GM13977 (cell line): ENCODE measurements around the gene TANK.
"Not testable (repeated sequence)": the region's sequence is repeated elsewhere in the genome, so short reads cannot be mapped to it uniquely, and the experiment has no call there.

Experiments used
- DNase-seq: peaks from one replicate; pipeline ENCODE4 v3.0.0; 2012; ENCODE audit warnings: low spot score
- CTCF ChIP-seq: IDR thresholded peaks from 2 replicates; pipeline ENCODE4 v1.5.1; 2012; ENCODE audit warnings: mild to moderate bottlenecking, control low read depth; ENCODE audit not compliant: insufficient read depth; ENCODE audit errors: extremely low read depth, missing control alignments
- in situ Hi-C: fragments of 300-500 bp; cut with MboI; formaldehyde crosslinking; loops from one replicate; pipeline ENCODE4 v1.12.0; 2022; ENCODE audit warnings: low sequenced_read_pairs, low pct_unique_long_range_greater_than_20kb, mixed read lengths, inconsistent platforms; ENCODE audit not compliant: unreplicated experiment

TANK gene

GRCh38 chr2:161170958-161171932, 11.0 kb downstream of the TANK start:
- no peak for TF ChIP-seq CTCF
- DNase-seq: no peak
- in situ Hi-C loops: no loop called here

GRCh38 chr2:161172901-161173540, 12.8 kb downstream of the TANK start:
- in situ Hi-C loops: no loop called here
- TF ChIP-seq CTCF: no peak

GRCh38 chr2:161173541-161174194, 13.4 kb downstream of the TANK start:
- in situ Hi-C loops: no loop called here
- DNase-seq: no peak
- no peak for TF ChIP-seq CTCF

More at GRCh38 chr2:161172901-161173540, 12.8 kb downstream of the TANK start:
- DNase-seq: no peak

GRCh38 chr2:161177969-161178368, 17.7 kb downstream of the TANK start:
- TF ChIP-seq CTCF: no peak
- no peak for DNase-seq
- in situ Hi-C loops: no loop called here

GRCh38 chr2:161178756-161179155, 18.5 kb downstream of the TANK start:
- no peak for DNase-seq
- in situ Hi-C loops: no loop called here
- TF ChIP-seq CTCF: no peak

- in situ Hi-C loops: no loop called here
- DNase-seq: no peak
- no peak for TF ChIP-seq CTCF
Measured at GRCh38 chr2:161190050-161190449, 29.8 kb downstream of the TANK start.

- DNase-seq, in situ Hi-C loops: not testable (repeated sequence)
Measured at GRCh38 chr2:161195602-161196001, 35.4 kb downstream of the TANK start.
